Upper lobe of right lung (tissue), 1 donor: ENCODE data around the gene ZNF333. TPM values are rescaled to one million over a fixed set of nuclear protein-coding genes. Genes with fewer than 3 reads are reported as not detected.

Source experiments
- ATAC-seq: fragments of 200-7000 bp; cut with Tn5 transposase; one replicate; pipeline ENCODE4 v1.9.1; 2020; ENCODE audit warnings: mild to moderate bottlenecking, moderate library complexity
- DNase-seq: peaks from one replicate; pipeline ENCODE4 v3.0.0-alpha.2; 2020
- H3K27ac ChIP-seq: fragments of 200-600 bp; one replicate; pipeline ENCODE4 v1.8.0; 2022
- H3K27me3 ChIP-seq: fragments of 200-600 bp; one replicate; pipeline ENCODE4 v1.8.0; 2022; ENCODE audit warnings: mild to moderate bottlenecking
- H3K36me3 ChIP-seq: fragments of 200-600 bp; one replicate; pipeline ENCODE4 v1.8.0; 2022
- H3K4me1 ChIP-seq: fragments of 200-600 bp; one replicate; pipeline ENCODE4 v1.8.0; 2022
- H3K4me3 ChIP-seq: fragments of 200-600 bp; one replicate; pipeline ENCODE4 v1.8.0; 2022; ENCODE audit warnings: mild to moderate bottlenecking
- H3K9me3 ChIP-seq: fragments of 200-600 bp; one replicate; pipeline ENCODE4 v1.8.0; 2022
- CTCF ChIP-seq: fragments of 200-600 bp; IDR thresholded peaks from one replicate; pipeline ENCODE4 v1.8.0; 2022; ENCODE audit warnings: antibody characterized with exemption
- intact Hi-C: fragments of 100-400 bp; cut with DNase I; formaldehyde crosslinking; loops from one replicate; pipeline ENCODE4 v1.11.0; 2022
- long read RNA-seq: library from polyadenylated mRNA; unstranded; transcript quantifications from one replicate; pipeline ENCODE4 v2.0.0, GENCODE V29; 2021
- total RNA-seq: library from RNA; stranded (reverse); fragmentation: NEBNext Ultra II Directional; extraction: Animal tissue kit (Norgen Biotek cat#: 25700); gene quantifications from one replicate; pipeline ENCODE4 v1.2.1, GENCODE V29; 2021
- donor health status: DM: no; HTN: yes; CAD: no; lungs with severe emphysema.

The ZNF333 gene
- 20.4 TPM for total RNA-seq
- long read RNA-seq, full-length matches to known transcripts, result 5 of 22 reads
- long read RNA-seq, partial matches to known transcripts, result 11 of 22 reads
- long read RNA-seq, other reads (novel, unspliced or antisense), result 6 of 22 reads

GRCh38 chr19:14689598-14690503 is at the start of gene ZNF333:
TSS of gene ZNF333 (plus strand) at chr19:14690048. CDS start at chr19:14693492, 3,444 bp downstream.
- intact Hi-C loops, result no loop called here
- peak; percentile 99 for DNase-seq

GRCh38 chr19:14648506-14648905 is 41.3 kb upstream of the ZNF333 start:
- Histone ChIP-seq H3K4me1 (no peaks in the 10 kb centered on the region), H3K27ac (no peak overlapping the region), H3K9me3 (no peaks in the 10 kb centered on the region), H3K4me3 (no peak overlapping the region), H3K27me3 (no peaks in the 10 kb centered on the region), H3K36me3 (no peaks in the 10 kb centered on the region)
- no peak for TF ChIP-seq CTCF
- intact Hi-C loops, result no loop called here
- DNase-seq (no peak), ATAC-seq (no peak)

More at GRCh38 chr19:14689598-14690503, at the start of gene ZNF333:
- Histone ChIP-seq H3K36me3 (peaks cover 13% of the 10 kb centered on the region), H3K9me3 (no peaks in the 10 kb centered on the region), H3K4me3 (peak within 1 kb of the TSS; percentile 91), H3K27ac (peak within 1 kb of the TSS; percentile 95), H3K27me3 (no peaks in the 10 kb centered on the region), H3K4me1 (peaks cover 3% of the 10 kb centered on the region)
- ATAC-seq, result peak; percentile 99
- TF ChIP-seq CTCF, result no peak

GRCh38 chr19:14649020-14649419 is 40.8 kb upstream of the ZNF333 start:
- Histone ChIP-seq H3K27ac (no peak overlapping the region), H3K27me3 (no peaks in the 10 kb centered on the region), H3K36me3 (no peaks in the 10 kb centered on the region), H3K9me3 (no peaks in the 10 kb centered on the region), H3K4me3 (no peak overlapping the region), H3K4me1 (no peaks in the 10 kb centered on the region)
- ATAC-seq (no peak), DNase-seq (no peak)
- intact Hi-C loops, result no loop called here
- no peak for TF ChIP-seq CTCF

GRCh38 chr19:14650161-14650560 is 39.7 kb upstream of the ZNF333 start:
- H3K4me3 ChIP-seq, result no peak overlapping the region
- no peaks in the 10 kb centered on the region for H3K36me3 ChIP-seq
- H3K9me3 ChIP-seq, result no peaks in the 10 kb centered on the region
- ATAC-seq (no peak), DNase-seq (no peak)
- H3K27me3 ChIP-seq, result no peaks in the 10 kb centered on the region
- H3K27ac ChIP-seq, result no peak overlapping the region
- intact Hi-C loops, result no loop called here
- TF ChIP-seq CTCF, result no peak
- H3K4me1 ChIP-seq, result no peaks in the 10 kb centered on the region

- no peak overlapping the region for H3K4me3 ChIP-seq
- H3K27ac ChIP-seq, result no peak overlapping the region
- no peaks in the 10 kb centered on the region for H3K4me1 ChIP-seq
- intact Hi-C loops, result no loop called here
- TF ChIP-seq CTCF, result no peak
- H3K9me3 ChIP-seq, result no peaks in the 10 kb centered on the region
- no peaks in the 10 kb centered on the region for H3K36me3 ChIP-seq
- no peaks in the 10 kb centered on the region for H3K27me3 ChIP-seq
- DNase-seq, result no peak
- no peak for ATAC-seq
Measured at GRCh38 chr19:14654786-14655560, 34.9 kb upstream of the ZNF333 start.
